Thoracic aorta (tissue), 2 donors: ENCODE measurements around the gene HOMER3. TPM values are rescaled to one million over a fixed set of nuclear protein-coding genes. Genes with fewer than 3 reads are reported as not detected.

Experiments used
- ATAC-seq: fragments of 150-250 bp; one replicate; pipeline ENCODE4 v1.8.0; 2017; ENCODE audit warnings: low read depth; ENCODE audit not compliant: insufficient number of reproducible peaks, low FRiP score
- DNase-seq: peaks from one replicate; pipeline ENCODE4 v3.0.0-alpha.2; 2020; ENCODE audit warnings: low spot score
- H3K27ac ChIP-seq, 2 donors: fragments of 200-600 bp; sonication (generic); 1 replicate in 1 of 2; 2 replicates in 1 of 2; pipeline ENCODE4 v1.5.1; 2016; ENCODE audit warnings: mild to moderate bottlenecking in 2 of 2, moderate library complexity in 2 of 2
- H3K27me3 ChIP-seq: fragments of 200-600 bp; sonication (generic); replicated peaks from 2 replicates; pipeline ENCODE4 v1.6.0; 2016; ENCODE audit warnings: mild to moderate bottlenecking; ENCODE audit not compliant: insufficient read depth
- H3K36me3 ChIP-seq: fragments of 200-600 bp; sonication (generic); one replicate; pipeline ENCODE4 v1.5.1; 2016
- H3K4me1 ChIP-seq, 2 donors: fragments of 200-600 bp; sonication (generic); 1 replicate in 1 of 2; 2 replicates in 1 of 2; pipeline versions ENCODE4 v1.5.1 to v1.6.0; 2016; ENCODE audit warnings: low read depth in 2 of 2, mild to moderate bottlenecking in 1 of 2; ENCODE audit not compliant: control insufficient read depth in 1 of 2
- H3K4me3 ChIP-seq: fragments of 200-600 bp; sonication (generic); 2 replicates; pipeline ENCODE4 v1.5.1; 2016; ENCODE audit warnings: mild to moderate bottlenecking
- H3K9me3 ChIP-seq: fragments of 200-600 bp; sonication (generic); 2 replicates; pipeline ENCODE4 v1.5.1; 2016
- CTCF ChIP-seq: fragments of 200-600 bp; sonication (generic); IDR thresholded peaks from one replicate; pipeline ENCODE4 v1.5.1; 2019; ENCODE audit warnings: antibody characterized with exemption
- total RNA-seq, 2 donors: library from RNA; depleted of rRNA; stranded (reverse); fragments of >200 nt; gene quantifications; one replicate each; pipeline versions ENCODE4 v1.1.0 to v1.2.3, GENCODE V29; 2016

The HOMER3 gene
- total RNA-seq, 2 donors from 2014 or later, result 40.6 to 100 TPM

GRCh38 chr19:18879579-18880373 lies 61.2 kb downstream of the HOMER3 start:
- DNase-seq (no peak), ATAC-seq (no peak)
- no peak for TF ChIP-seq CTCF
- Histone ChIP-seq H3K36me3 (no peaks in the 10 kb centered on the region), H3K27ac (no peak overlapping the region), H3K4me1 (no peaks in the 10 kb centered on the region), H3K4me3 (no peak overlapping the region), H3K9me3 (peaks cover 3% of the 10 kb centered on the region), H3K27me3 (no peaks in the 10 kb centered on the region)

Other genes starting within 250 kb of the HOMER3 start
- gene COMP, start 149.9 kb downstream of the HOMER3 start, total RNA-seq, result 10 to 100 TPM; 16.9 to 29.8 TPM
- gene UPF1, start 109.3 kb downstream of the HOMER3 start, total RNA-seq, result 10 to 100 TPM; 56.5 to 95.2 TPM
- gene CERS1, start 45.1 kb downstream of the HOMER3 start, total RNA-seq, result 1 to 10 TPM; 1.1 to 1.7 TPM
- 100 to 1,000 TPM; 134 to 266 TPM for gene COPE, start 21.8 kb downstream of the HOMER3 start, total RNA-seq
- gene DDX49, start 21.5 kb downstream of the HOMER3 start, total RNA-seq, result 10 to 100 TPM; 34.5 to 41.7 TPM
- 10 to 100 TPM; 42.6 to 57.5 TPM for gene SUGP2, start 92.3 kb upstream of the HOMER3 start, total RNA-seq
- gene ARMC6, start 92.4 kb upstream of the HOMER3 start, total RNA-seq, result 10 to 100 TPM; 21.0 to 38.6 TPM
- 10 to 100 TPM in 1 of 2 donors, 1 to 10 TPM in 1; 8.3 to 14.4 TPM for gene SLC25A42, start 122.8 kb upstream of the HOMER3 start, total RNA-seq
- 10 to 100 TPM; 13.8 to 14.4 TPM for gene TMEM161A, start 197.3 kb upstream of the HOMER3 start, total RNA-seq
- 1 to 10 TPM; 1.5 to 2.0 TPM for gene MEF2B, start 229.0 kb upstream of the HOMER3 start, total RNA-seq